ENCODE measurements around the gene SLC39A10.

DNA sequence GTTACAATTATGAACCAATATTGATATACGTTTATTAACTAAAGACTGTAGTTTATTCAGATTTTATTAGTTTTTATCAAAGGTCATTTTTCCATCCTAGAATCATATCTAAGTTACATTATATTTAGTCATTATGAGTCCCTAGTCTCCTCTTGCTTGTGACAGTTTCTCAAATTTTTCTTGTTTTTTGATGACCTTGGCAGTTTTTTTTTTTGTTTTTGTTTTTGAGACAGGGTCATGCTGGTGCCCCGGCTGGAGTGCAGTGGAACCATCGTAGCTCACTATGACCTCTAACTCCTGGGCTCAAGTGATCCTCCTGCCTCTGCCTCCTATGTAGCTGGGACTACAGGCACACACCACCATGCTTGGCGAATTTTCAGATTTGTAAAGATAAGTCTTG, 18.3 kb upstream of the SLC39A10 start:
- TF ChIP-seq, protein P1, sequence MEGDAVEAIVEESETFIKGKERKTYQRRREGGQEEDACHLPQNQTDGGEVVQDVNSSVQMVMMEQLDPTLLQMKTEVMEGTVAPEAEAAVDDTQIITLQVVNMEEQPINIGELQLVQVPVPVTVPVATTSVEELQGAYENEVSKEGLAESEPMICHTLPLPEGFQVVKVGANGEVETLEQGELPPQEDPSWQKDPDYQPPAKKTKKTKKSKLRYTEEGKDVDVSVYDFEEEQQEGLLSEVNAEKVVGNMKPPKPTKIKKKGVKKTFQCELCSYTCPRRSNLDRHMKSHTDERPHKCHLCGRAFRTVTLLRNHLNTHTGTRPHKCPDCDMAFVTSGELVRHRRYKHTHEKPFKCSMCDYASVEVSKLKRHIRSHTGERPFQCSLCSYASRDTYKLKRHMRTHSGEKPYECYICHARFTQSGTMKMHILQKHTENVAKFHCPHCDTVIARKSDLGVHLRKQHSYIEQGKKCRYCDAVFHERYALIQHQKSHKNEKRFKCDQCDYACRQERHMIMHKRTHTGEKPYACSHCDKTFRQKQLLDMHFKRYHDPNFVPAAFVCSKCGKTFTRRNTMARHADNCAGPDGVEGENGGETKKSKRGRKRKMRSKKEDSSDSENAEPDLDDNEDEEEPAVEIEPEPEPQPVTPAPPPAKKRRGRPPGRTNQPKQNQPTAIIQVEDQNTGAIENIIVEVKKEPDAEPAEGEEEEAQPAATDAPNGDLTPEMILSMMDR (IDR thresholded peaks at IDR 0.05): no peak
- TF ChIP-seq EP300 (IDR thresholded peaks at IDR 0.05; ENCODE audit: low read depth) (no peak), POLR2A (IDR thresholded peaks at IDR 0.05) (no peak), POLR2AphosphoS5 (IDR thresholded peaks at IDR 0.05) (no peak)
